ENCODE measurements around the gene NPSR1. TPM values are rescaled to one million over a fixed set of nuclear protein-coding genes. Genes with fewer than 3 reads are reported as not detected.

The NPSR1 gene
- total and polyA plus RNA-seq, 9 of the 15 experiments (the other 6 are each of a cell fraction or from before 2014, with no cell fraction given): not detected

DNA sequence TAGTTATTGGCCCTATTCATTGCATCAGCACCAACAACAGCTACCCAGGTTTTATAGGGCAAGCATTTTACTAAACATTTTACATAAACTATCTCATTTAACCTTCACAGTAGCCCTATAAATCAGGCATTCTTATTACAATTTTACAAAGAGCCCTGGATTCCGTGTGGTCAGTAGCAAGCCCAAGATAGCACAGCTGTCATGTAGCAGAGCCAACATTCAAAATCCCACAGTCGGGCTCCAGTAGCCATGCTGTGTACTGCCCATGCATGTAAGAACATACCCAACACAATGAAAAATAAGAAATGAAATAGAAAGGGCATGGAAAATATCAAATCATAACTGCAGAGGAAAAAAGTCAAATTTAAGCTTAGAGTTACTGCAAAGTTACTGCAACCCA, 102.3 kb downstream of the NPSR1 start:
- no peak for DNase-seq (ENCODE audit: extremely low read depth in 1 of 4, low spot score in 3 of 4)
- intact Hi-C loops (cut with micrococcal nuclease) (no loop called here), in situ Hi-C loops (cut with MboI) (no loop called here)
- no peaks in the 10 kb centered on the region for H3K27me3 ChIP-seq (ENCODE audit: control insufficient read depth in 2 of 2, insufficient read depth in 2 of 2, low read length in 2 of 2)
- H3K9me3 ChIP-seq (replicated peaks; ENCODE audit: control insufficient read depth, insufficient read depth, low read depth, low read length): no peaks in the 10 kb centered on the region
- BruUV-seq (replicated peaks): no TSS peak
- no peaks in the 10 kb centered on the region for H4K20me1 ChIP-seq (replicated peaks; ENCODE audit: control insufficient read depth, insufficient read depth, low read length)
- no peak for FAIRE-seq
- ATAC-seq: no peak
- no peaks in the 10 kb centered on the region for H3K9me1 ChIP-seq (ENCODE audit: control insufficient read depth, insufficient read depth, low read length)
- no peaks in the 10 kb centered on the region for H3K36me3 ChIP-seq (ENCODE audit: control insufficient read depth, insufficient read depth, low read length)
- no peak overlapping the region for H3K9ac ChIP-seq (ENCODE audit: insufficient read depth in 1 of 2, low read depth in 2 of 2, low read length in 2 of 2)
- H3K27ac ChIP-seq (ENCODE audit: extremely low read depth, low read depth, low read length): no peak overlapping the region
- no peak overlapping the region for H3K4me3 ChIP-seq
- no peak overlapping the region for H2AFZ ChIP-seq (ENCODE audit: low read depth, low read length)
- 0% methylated on average over 2 of the region's 2 CpGs for WGBS (ENCODE audit: insufficient coverage, low coverage, missing lambda C conversion rate)
- H3K4me2 ChIP-seq (ENCODE audit: insufficient read depth, low read length): no peak overlapping the region
- no peak for TF ChIP-seq ZFP91 (CRISPR knock-in tag; IDR thresholded peaks at IDR 0.05)
- TF ChIP-seq THRAP3 (IDR thresholded peaks at IDR 0.05; ENCODE audit: borderline replicate concordance): no peak
- TF ChIP-seq ZFPM2 (CRISPR knock-in tag; IDR thresholded peaks at IDR 0.05): no peak
- no peak for TF ChIP-seq DACH1 (IDR thresholded peaks at IDR 0.05; ENCODE audit: partially characterized antibody)
- no peak for TF ChIP-seq RBM17 (IDR thresholded peaks at IDR 0.05; ENCODE audit: borderline replicate concordance, low read depth, low read length)
- TF ChIP-seq PCBP1 (IDR thresholded peaks at IDR 0.05; ENCODE audit: low read depth, low read length, poor library complexity, severe bottlenecking): no peak
- no peak for TF ChIP-seq NONO (IDR thresholded peaks at IDR 0.05; ENCODE audit: low read depth in 2 of 2, low read length in 1 of 2)
- no peaks in the 10 kb centered on the region for H3K79me2 ChIP-seq (ENCODE audit: control insufficient read depth, insufficient read depth, low read length)
- no peaks in the 10 kb centered on the region for H3K4me1 ChIP-seq (replicated peaks in 1 of 2; ENCODE audit: control insufficient read depth in 2 of 2, insufficient read depth in 2 of 2, low read length in 2 of 2)
- ChIA-PET POLR2A (interaction anchor here (0.7 kb wide), 1 partner anchor 994 kb away, joined by 3 read pairs; no protein-coding TSS in a partner anchor), CTCF (ENCODE audit: low intra/inter-chr PET ratio) (no interaction called here)

All from K562 (cell line).